ENCODE data around the gene APOBEC3B.
"Not testable (repeated sequence)": the region's sequence is repeated elsewhere in the genome, so short reads cannot be mapped to it uniquely, and the experiment has no call there.

The APOBEC3B gene

GRCh38 chr22:38952281-38952993 lies 29.7 kb upstream of the APOBEC3B start:
- DNase-seq: no peak

- no peak for DNase-seq
These were observed 29.1 kb upstream of the APOBEC3B start for GRCh38 chr22:38953091-38953490.

GRCh38 chr22:38953577-38954413 lies 28.4 kb upstream of the APOBEC3B start:
- DNase-seq: peak; percentile 28

- no peak for DNase-seq
These were observed 27.6 kb upstream of the APOBEC3B start for GRCh38 chr22:38954414-38955043.

GRCh38 chr22:38955250-38955905 lies 26.8 kb upstream of the APOBEC3B start:
- no peak for DNase-seq

- DNase-seq: no peak
These were observed 26.2 kb upstream of the APOBEC3B start for GRCh38 chr22:38955926-38956325.

- DNase-seq: no peak
These were observed 25.6 kb upstream of the APOBEC3B start for GRCh38 chr22:38956551-38956950.

GRCh38 chr22:38957046-38957770 lies 24.9 kb upstream of the APOBEC3B start, which contains the start of gene APOBEC3A:
Gene APOBEC3A, plus strand, starts transcription at chr22:38957609. Its CDS starts 83 bp downstream, at chr22:38957692.
- DNase-seq: no peak

GRCh38 chr22:38957808-38958650 lies 24.1 kb upstream of the APOBEC3B start:
- DNase-seq: no peak

GRCh38 chr22:38958651-38958943 lies 23.6 kb upstream of the APOBEC3B start:
- DNase-seq: not testable (repeated sequence)

- no peak for DNase-seq
These were observed 22.6 kb upstream of the APOBEC3B start for GRCh38 chr22:38959590-38959989.

- DNase-seq: not testable (repeated sequence)
These were observed 21.5 kb upstream of the APOBEC3B start for GRCh38 chr22:38960673-38961072.

- not testable (repeated sequence) for DNase-seq
These were observed 18.8 kb upstream of the APOBEC3B start for GRCh38 chr22:38963291-38963738.

GRCh38 chr22:38963872-38964271 lies 18.3 kb upstream of the APOBEC3B start:
- DNase-seq: no peak

- no peak for DNase-seq
These were observed 17.8 kb upstream of the APOBEC3B start for GRCh38 chr22:38964306-38964705.

GRCh38 chr22:38964989-38965388 lies 17.2 kb upstream of the APOBEC3B start:
- no peak for DNase-seq

- no peak for DNase-seq
These were observed 16.4 kb upstream of the APOBEC3B start for GRCh38 chr22:38965614-38966379.

GRCh38 chr22:38966380-38966702 lies 15.8 kb upstream of the APOBEC3B start:
- no peak for DNase-seq

GRCh38 chr22:38966942-38967341 lies 15.2 kb upstream of the APOBEC3B start:
- DNase-seq: no peak

Data from EL (cell line).